ENCODE results near the gene TMED4.
A peak's percentile ranks its signal among the peaks of the same experiment; 100 is the strongest.

The TMED4 gene

GRCh38 chr7:44568771-44569560, 13.1 kb downstream of the TMED4 start:
- no peaks in the 10 kb centered on the region for H3K9me3 Mint-ChIP-seq
- peaks cover 13% of the 10 kb centered on the region for H3K4me1 Mint-ChIP-seq
- H3K27me3 Mint-ChIP-seq (ENCODE audit: low read depth): no peaks in the 10 kb centered on the region
- TF ChIP-seq, protein P1, sequence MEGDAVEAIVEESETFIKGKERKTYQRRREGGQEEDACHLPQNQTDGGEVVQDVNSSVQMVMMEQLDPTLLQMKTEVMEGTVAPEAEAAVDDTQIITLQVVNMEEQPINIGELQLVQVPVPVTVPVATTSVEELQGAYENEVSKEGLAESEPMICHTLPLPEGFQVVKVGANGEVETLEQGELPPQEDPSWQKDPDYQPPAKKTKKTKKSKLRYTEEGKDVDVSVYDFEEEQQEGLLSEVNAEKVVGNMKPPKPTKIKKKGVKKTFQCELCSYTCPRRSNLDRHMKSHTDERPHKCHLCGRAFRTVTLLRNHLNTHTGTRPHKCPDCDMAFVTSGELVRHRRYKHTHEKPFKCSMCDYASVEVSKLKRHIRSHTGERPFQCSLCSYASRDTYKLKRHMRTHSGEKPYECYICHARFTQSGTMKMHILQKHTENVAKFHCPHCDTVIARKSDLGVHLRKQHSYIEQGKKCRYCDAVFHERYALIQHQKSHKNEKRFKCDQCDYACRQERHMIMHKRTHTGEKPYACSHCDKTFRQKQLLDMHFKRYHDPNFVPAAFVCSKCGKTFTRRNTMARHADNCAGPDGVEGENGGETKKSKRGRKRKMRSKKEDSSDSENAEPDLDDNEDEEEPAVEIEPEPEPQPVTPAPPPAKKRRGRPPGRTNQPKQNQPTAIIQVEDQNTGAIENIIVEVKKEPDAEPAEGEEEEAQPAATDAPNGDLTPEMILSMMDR (IDR thresholded peaks at IDR 0.05; ENCODE audit: unreplicated experiment in 3 of 3): no peak
- peak overlapping the region in 1 of 3 experiments; percentile 38 for H3K4me3 Mint-ChIP-seq
- peaks cover 70% of the 10 kb centered on the region for H3K36me3 Mint-ChIP-seq (ENCODE audit: low read depth)
- no peak overlapping the region for H3K27ac Mint-ChIP-seq

DNA sequence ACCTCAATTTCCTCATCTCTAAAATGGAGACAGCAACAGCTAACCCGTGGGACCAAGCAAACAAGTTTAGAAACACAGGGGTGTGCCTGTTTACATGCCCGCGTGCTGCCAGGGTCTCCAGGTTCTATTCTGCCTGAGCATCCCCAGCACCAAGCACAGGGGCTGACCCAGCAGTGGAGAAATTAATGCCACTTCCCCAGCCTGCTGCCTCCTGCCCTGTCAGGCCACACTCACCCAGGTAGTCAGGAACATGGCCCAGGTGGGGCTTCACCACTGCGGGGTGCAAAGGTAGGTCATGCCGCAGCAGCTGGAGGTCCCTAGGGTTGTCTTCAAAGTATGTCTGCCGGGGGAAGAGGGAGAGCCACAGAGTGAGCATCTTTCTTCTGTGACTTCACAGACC, 14.1 kb downstream of the TMED4 start:
- H3K9me3 Mint-ChIP-seq: no peaks in the 10 kb centered on the region
- H3K4me1 Mint-ChIP-seq: peaks cover 6% of the 10 kb centered on the region
- no peak overlapping the region for H3K27ac Mint-ChIP-seq
- TF ChIP-seq, protein P1 (IDR thresholded peaks at IDR 0.05; ENCODE audit: unreplicated experiment in 3 of 3): no peak
- peaks cover 67% of the 10 kb centered on the region for H3K36me3 Mint-ChIP-seq (ENCODE audit: low read depth)
- no peaks in the 10 kb centered on the region for H3K27me3 Mint-ChIP-seq (ENCODE audit: low read depth)
- H3K4me3 Mint-ChIP-seq: no peak overlapping the region

DNA sequence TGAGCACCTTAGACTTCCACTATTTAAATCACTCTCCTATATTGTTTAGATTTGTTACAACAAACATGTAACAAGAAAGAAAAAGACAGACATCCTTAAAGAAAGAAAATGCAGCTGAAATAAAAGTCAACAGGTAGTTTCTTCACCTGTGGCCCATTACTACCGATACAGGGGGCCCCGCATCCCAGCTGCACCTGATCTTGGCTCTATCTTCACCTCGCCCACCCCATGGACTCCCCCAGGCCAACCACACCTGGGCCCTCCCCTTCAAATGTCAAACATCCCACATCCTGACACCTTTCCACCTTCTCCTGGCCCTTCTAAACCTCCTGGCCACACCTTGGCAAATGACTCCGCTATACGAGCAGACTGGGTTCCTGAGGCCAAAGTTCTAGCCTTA, 15.4 kb downstream of the TMED4 start:
- H3K9me3 Mint-ChIP-seq: no peaks in the 10 kb centered on the region
- no peaks in the 10 kb centered on the region for H3K4me1 Mint-ChIP-seq
- TF ChIP-seq, protein P1 (IDR thresholded peaks at IDR 0.05; ENCODE audit: unreplicated experiment in 3 of 3): no peak
- H3K27ac Mint-ChIP-seq: no peak overlapping the region
- no peak overlapping the region for H3K4me3 Mint-ChIP-seq
- H3K36me3 Mint-ChIP-seq (ENCODE audit: low read depth): peaks cover 57% of the 10 kb centered on the region
- no peaks in the 10 kb centered on the region for H3K27me3 Mint-ChIP-seq (ENCODE audit: low read depth)

DNA sequence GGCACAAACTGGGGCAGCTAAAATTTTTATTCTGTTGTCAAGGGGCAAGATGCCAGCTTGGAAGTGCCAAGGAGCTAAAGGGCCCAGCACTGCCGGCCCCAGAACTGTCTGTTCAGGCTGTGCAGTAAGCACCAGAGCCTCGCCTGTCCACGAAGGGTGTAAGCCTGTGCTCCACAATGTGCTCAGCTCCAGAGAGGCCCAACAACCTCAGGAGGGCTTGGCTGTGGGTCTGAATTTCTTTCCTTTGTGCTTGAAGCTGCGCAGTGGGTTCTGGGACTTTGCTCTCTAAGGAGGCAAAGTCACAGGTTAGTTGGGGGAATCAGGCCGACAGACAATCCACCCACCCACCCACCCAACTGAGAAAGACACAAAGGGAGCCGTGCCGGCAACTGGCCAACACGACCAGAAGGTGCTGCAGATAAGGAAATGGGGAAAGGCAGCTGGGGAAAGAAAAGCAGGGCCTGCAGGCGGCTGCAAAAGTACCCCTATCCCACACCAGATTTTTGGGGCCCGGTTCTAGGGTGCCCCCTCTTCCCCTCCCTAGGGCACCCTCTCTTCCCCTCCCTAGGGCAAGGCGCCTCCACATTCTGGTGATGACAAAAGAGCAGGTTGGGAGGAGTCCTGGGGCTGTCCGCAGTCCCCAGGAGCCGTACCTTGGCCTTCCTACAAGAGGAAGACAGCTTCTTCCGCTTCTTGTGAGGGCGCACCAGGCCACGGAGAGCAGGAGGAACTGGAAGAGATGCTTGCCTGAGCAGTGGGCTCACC, 16.1 kb downstream of the TMED4 start:
- peak overlapping the region in 1 of 3 experiments; percentile 37 for H3K27ac Mint-ChIP-seq
- TF ChIP-seq, protein P1 (IDR thresholded peaks at IDR 0.05; ENCODE audit: unreplicated experiment in 3 of 3): peak in 1 of 3 experiments; percentile 22
- no peaks in the 10 kb centered on the region for H3K4me1 Mint-ChIP-seq
- H3K4me3 Mint-ChIP-seq: no peak overlapping the region
- no peaks in the 10 kb centered on the region for H3K27me3 Mint-ChIP-seq (ENCODE audit: low read depth)
- no peaks in the 10 kb centered on the region for H3K9me3 Mint-ChIP-seq
- H3K36me3 Mint-ChIP-seq (ENCODE audit: low read depth): peaks cover 50% of the 10 kb centered on the region

GRCh38 chr7:44565097-44565794, 16.8 kb downstream of the TMED4 start:
- H3K27me3 Mint-ChIP-seq (ENCODE audit: low read depth): no peaks in the 10 kb centered on the region
- H3K36me3 Mint-ChIP-seq (ENCODE audit: low read depth): peaks cover 46% of the 10 kb centered on the region
- no peaks in the 10 kb centered on the region for H3K9me3 Mint-ChIP-seq
- TF ChIP-seq, protein P1 (IDR thresholded peaks at IDR 0.05; ENCODE audit: unreplicated experiment in 3 of 3): peak; percentile 89 to 92 (median 92)
- no peaks in the 10 kb centered on the region for H3K4me1 Mint-ChIP-seq
- no peak overlapping the region for H3K4me3 Mint-ChIP-seq
- H3K27ac Mint-ChIP-seq: peak overlapping the region in 1 of 3 experiments; percentile 37

All from nephron (organoid).